SK-N-SH treated with all-trans-retinoic acid at 6 μM for 48 hours (cell line): Measurements from ENCODE around the gene KRTAP4-7.

ENCODE experiments used
- ATAC-seq: fragments of 200-7000 bp; cut with Tn5 transposase; 3 replicates; pipeline ENCODE4 v1.9.1; 2020; ENCODE audit warnings: mild to moderate bottlenecking, moderate library complexity
- ARNTL ChIP-seq: fragments of 450-650 bp; formaldehyde crosslinking; IDR thresholded peaks from 2 replicates; pipeline ENCODE4 v1.5.0; 2020; ENCODE audit warnings: low read depth, mild to moderate bottlenecking, moderate library complexity, borderline replicate concordance
- BACH2 ChIP-seq: fragments of 250-450 bp; sonication (Bioruptor Pico); IDR thresholded peaks from 2 replicates; pipeline ENCODE4 v1.9.0; 2021; ENCODE audit warnings: mild to moderate bottlenecking, borderline replicate concordance
- CSDC2 ChIP-seq: fragments of 250-450 bp; sonication (Bioruptor Pico); IDR thresholded peaks from 2 replicates; pipeline ENCODE4 v1.5.0; 2020; ENCODE audit warnings: mild to moderate bottlenecking, moderate library complexity
- GLIS3 ChIP-seq: fragments of 250-450 bp; sonication (Bioruptor Pico); IDR thresholded peaks from 2 replicates; pipeline ENCODE4 v1.5.0; 2020; ENCODE audit warnings: mild to moderate bottlenecking, moderate library complexity
- ISL1 ChIP-seq: fragments of 250-450 bp; sonication (Bioruptor Pico); IDR thresholded peaks from 2 replicates; pipeline ENCODE4 v2.1.2; 2022; ENCODE audit warnings: mild to moderate bottlenecking, moderate library complexity
- OSR1 ChIP-seq: fragments of 250-450 bp; sonication (Bioruptor Pico); IDR thresholded peaks from 2 replicates; pipeline ENCODE4 v1.8.0; 2022; ENCODE audit warnings: moderate library complexity, mild to moderate bottlenecking, inconsistent platforms
- PPARA ChIP-seq: fragments of 250-450 bp; sonication (Bioruptor Pico); IDR thresholded peaks from 2 replicates; pipeline ENCODE4 v1.5.0; 2020; ENCODE audit warnings: mild to moderate bottlenecking, borderline replicate concordance
- RARB ChIP-seq: fragments of 250-450 bp; sonication (Bioruptor Pico); IDR thresholded peaks from 2 replicates; pipeline ENCODE4 v1.8.0; 2021; ENCODE audit warnings: mild to moderate bottlenecking, moderate library complexity
- SNAI2 ChIP-seq: fragments of 250-450 bp; sonication (Bioruptor Pico); IDR thresholded peaks from 2 replicates; pipeline ENCODE4 v1.5.0; 2020; ENCODE audit warnings: mild to moderate bottlenecking, moderate library complexity
- TCF4 ChIP-seq: fragments of 250-450 bp; sonication (Bioruptor Pico); IDR thresholded peaks from 2 replicates; pipeline ENCODE4 v1.8.0; 2021; ENCODE audit warnings: mild to moderate bottlenecking, moderate library complexity, borderline replicate concordance
- TOX ChIP-seq: fragments of 250-450 bp; sonication (Bioruptor Pico); IDR thresholded peaks from 2 replicates; pipeline ENCODE4 v1.8.0; 2021; ENCODE audit warnings: mild to moderate bottlenecking, moderate library complexity, borderline replicate concordance
- ZC3H10 ChIP-seq: fragments of 250-450 bp; sonication (Bioruptor Pico); IDR thresholded peaks from 2 replicates; pipeline ENCODE4 v1.5.1; 2021; ENCODE audit warnings: mild to moderate bottlenecking, moderate library complexity
- ZFP3 ChIP-seq: fragments of 250-450 bp; sonication (Bioruptor Pico); IDR thresholded peaks from 2 replicates; pipeline ENCODE4 v1.5.0; 2020; ENCODE audit warnings: mild to moderate bottlenecking, moderate library complexity
- ZNF565 ChIP-seq: fragments of 450-650 bp; formaldehyde crosslinking; conservative IDR thresholded peaks from 2 replicates; pipeline ENCODE4 v1.5.0; 2020; ENCODE audit warnings: low read depth, mild to moderate bottlenecking, moderate library complexity
- ZNF70 ChIP-seq: fragments of 450-650 bp; formaldehyde crosslinking; IDR thresholded peaks from 2 replicates; pipeline ENCODE4 v1.5.0; 2020; ENCODE audit warnings: mild to moderate bottlenecking, moderate library complexity
- ZNF8 ChIP-seq: fragments of 450-650 bp; formaldehyde crosslinking; IDR thresholded peaks from 2 replicates; pipeline ENCODE4 v1.5.0; 2020; ENCODE audit warnings: mild to moderate bottlenecking, moderate library complexity
- TF ChIP-seq, protein P1 (sequence below): fragments of 250-450 bp; sonication (Bioruptor Pico); IDR thresholded peaks from 2 replicates; pipeline ENCODE4 v1.8.0; 2020; ENCODE audit warnings: mild to moderate bottlenecking, moderate library complexity, borderline replicate concordance
- TF ChIP-seq, protein P2 (sequence below): fragments of 250-450 bp; sonication (Bioruptor Pico); IDR thresholded peaks from 2 replicates; pipeline ENCODE4 v1.5.1; 2021; ENCODE audit warnings: mild to moderate bottlenecking, moderate library complexity
- TF ChIP-seq, protein P3 (sequence below): fragments of 250-450 bp; sonication (Bioruptor Pico); IDR thresholded peaks from 2 replicates; pipeline ENCODE4 v1.5.1; 2020; ENCODE audit warnings: low read depth, mild to moderate bottlenecking, moderate library complexity
- TF ChIP-seq, protein P4 (sequence below): fragments of 250-450 bp; sonication (Bioruptor Pico); IDR thresholded peaks from 2 replicates; pipeline ENCODE4 v1.8.0; 2021; ENCODE audit warnings: low read depth, mild to moderate bottlenecking, moderate library complexity, borderline replicate concordance

The KRTAP4-7 gene

DNA sequence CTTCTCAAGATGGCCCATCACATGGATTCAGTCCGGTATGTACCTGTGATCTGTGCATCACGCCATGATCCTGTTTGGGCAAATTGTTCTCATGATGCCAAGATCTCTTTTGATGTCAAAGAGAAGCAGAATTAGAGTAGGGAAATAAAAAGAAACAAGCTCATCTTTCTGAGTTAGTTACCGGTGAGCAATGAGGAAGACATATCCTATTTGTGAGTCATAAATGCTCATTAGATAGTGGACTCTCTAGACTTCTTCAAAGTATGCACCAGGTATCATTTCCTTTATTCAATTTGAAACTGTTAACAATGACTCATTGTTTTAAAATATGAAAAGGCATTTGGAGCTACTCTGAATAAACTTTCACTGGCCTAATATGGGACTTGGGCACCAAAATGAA is 48.0 kb downstream of the KRTAP4-7 start:
- no peak for TF ChIP-seq GLIS3
- TF ChIP-seq OSR1 (CRISPR knock-in tag) = no peak
- no peak for TF ChIP-seq ZNF70 (CRISPR knock-in tag)
- no peak for TF ChIP-seq ZFP3
- no peak for TF ChIP-seq ZC3H10 (CRISPR knock-in tag)
- TF ChIP-seq, protein P1, sequence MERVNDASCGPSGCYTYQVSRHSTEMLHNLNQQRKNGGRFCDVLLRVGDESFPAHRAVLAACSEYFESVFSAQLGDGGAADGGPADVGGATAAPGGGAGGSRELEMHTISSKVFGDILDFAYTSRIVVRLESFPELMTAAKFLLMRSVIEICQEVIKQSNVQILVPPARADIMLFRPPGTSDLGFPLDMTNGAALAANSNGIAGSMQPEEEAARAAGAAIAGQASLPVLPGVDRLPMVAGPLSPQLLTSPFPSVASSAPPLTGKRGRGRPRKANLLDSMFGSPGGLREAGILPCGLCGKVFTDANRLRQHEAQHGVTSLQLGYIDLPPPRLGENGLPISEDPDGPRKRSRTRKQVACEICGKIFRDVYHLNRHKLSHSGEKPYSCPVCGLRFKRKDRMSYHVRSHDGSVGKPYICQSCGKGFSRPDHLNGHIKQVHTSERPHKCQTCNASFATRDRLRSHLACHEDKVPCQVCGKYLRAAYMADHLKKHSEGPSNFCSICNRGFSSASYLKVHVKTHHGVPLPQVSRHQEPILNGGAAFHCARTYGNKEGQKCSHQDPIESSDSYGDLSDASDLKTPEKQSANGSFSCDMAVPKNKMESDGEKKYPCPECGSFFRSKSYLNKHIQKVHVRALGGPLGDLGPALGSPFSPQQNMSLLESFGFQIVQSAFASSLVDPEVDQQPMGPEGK = no peak
- no peak for TF ChIP-seq TOX (CRISPR knock-in tag)
- no peak for TF ChIP-seq PPARA (CRISPR knock-in tag)
- TF ChIP-seq SNAI2 (CRISPR knock-in tag) = no peak
- no peak for TF ChIP-seq ZNF8 (CRISPR knock-in tag)
- TF ChIP-seq TCF4 (CRISPR knock-in tag) = no peak
- no peak for TF ChIP-seq BACH2 (CRISPR knock-in tag)
- no peak for TF ChIP-seq CSDC2 (CRISPR knock-in tag)
- TF ChIP-seq ISL1 = no peak
- no peak for TF ChIP-seq ARNTL (CRISPR knock-in tag)
- TF ChIP-seq, protein P2, sequence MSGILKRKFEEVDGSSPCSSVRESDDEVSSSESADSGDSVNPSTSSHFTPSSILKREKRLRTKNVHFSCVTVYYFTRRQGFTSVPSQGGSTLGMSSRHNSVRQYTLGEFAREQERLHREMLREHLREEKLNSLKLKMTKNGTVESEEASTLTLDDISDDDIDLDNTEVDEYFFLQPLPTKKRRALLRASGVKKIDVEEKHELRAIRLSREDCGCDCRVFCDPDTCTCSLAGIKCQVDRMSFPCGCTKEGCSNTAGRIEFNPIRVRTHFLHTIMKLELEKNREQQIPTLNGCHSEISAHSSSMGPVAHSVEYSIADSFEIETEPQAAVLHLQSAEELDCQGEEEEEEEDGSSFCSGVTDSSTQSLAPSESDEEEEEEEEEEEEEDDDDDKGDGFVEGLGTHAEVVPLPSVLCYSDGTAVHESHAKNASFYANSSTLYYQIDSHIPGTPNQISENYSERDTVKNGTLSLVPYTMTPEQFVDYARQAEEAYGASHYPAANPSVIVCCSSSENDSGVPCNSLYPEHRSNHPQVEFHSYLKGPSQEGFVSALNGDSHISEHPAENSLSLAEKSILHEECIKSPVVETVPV (CRISPR knock-in tag) = no peak
- no peak for ATAC-seq

DNA sequence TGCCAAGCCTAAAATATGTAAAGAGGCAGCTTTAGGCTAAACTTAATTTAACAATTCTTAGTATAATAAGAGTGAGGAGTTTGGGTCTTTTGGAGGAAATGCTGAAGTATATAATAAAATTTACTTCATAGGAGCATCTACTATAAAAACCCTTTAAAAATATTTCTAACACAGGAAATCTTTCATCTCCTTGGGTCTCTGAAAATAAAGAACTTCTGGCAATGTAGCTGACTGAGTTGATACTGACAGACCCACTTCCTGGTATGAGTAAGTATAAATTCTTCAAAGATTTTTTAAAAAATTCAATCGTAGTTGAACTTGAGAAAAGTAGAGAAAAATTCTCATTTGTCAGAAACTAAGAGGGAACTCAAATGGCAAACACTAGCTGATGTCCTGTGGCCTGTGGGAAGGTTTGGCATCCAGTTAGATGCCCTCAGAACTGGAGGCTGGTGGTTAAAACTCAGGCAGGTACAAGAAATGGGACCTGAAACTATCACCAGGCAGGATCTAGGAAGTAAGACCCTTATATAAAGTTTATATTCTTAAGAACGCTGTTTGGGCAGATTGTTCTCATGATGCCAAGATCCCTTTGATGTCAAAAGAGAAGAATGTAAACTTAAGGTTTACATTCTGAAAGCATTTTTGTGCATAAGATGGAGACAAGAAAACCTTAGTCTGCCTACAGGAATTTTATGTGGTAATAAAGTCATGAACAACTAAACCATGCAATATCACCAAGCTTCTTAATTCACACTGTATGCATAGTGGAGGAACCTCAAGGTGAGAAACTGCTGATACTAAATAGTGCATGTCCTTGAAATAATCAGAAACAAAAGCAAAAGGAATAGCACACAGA is 50.2 kb downstream of the KRTAP4-7 start:
- ATAC-seq = no peak
- TF ChIP-seq CSDC2 (CRISPR knock-in tag) (no peak), RARB (no peak), ISL1 (no peak), OSR1 (CRISPR knock-in tag) (no peak), PPARA (CRISPR knock-in tag) (no peak), ZNF565 (CRISPR knock-in tag) (no peak), ARNTL (CRISPR knock-in tag) (no peak), ZNF70 (CRISPR knock-in tag) (no peak), GLIS3 (no peak), BACH2 (CRISPR knock-in tag) (no peak), ZC3H10 (CRISPR knock-in tag) (no peak), TOX (CRISPR knock-in tag) (no peak), SNAI2 (CRISPR knock-in tag) (no peak), ZNF8 (CRISPR knock-in tag) (no peak), TCF4 (CRISPR knock-in tag) (no peak)
- TF ChIP-seq, protein P3, sequence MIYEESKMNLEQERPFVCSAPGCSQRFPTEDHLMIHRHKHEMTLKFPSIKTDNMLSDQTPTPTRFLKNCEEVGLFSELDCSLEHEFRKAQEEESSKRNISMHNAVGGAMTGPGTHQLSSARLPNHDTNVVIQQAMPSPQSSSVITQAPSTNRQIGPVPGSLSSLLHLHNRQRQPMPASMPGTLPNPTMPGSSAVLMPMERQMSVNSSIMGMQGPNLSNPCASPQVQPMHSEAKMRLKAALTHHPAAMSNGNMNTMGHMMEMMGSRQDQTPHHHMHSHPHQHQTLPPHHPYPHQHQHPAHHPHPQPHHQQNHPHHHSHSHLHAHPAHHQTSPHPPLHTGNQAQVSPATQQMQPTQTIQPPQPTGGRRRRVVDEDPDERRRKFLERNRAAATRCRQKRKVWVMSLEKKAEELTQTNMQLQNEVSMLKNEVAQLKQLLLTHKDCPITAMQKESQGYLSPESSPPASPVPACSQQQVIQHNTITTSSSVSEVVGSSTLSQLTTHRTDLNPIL (CRISPR knock-in tag) = no peak
- TF ChIP-seq, protein P1 = no peak
- TF ChIP-seq, protein P2 (CRISPR knock-in tag) = no peak
- TF ChIP-seq, protein P4, sequence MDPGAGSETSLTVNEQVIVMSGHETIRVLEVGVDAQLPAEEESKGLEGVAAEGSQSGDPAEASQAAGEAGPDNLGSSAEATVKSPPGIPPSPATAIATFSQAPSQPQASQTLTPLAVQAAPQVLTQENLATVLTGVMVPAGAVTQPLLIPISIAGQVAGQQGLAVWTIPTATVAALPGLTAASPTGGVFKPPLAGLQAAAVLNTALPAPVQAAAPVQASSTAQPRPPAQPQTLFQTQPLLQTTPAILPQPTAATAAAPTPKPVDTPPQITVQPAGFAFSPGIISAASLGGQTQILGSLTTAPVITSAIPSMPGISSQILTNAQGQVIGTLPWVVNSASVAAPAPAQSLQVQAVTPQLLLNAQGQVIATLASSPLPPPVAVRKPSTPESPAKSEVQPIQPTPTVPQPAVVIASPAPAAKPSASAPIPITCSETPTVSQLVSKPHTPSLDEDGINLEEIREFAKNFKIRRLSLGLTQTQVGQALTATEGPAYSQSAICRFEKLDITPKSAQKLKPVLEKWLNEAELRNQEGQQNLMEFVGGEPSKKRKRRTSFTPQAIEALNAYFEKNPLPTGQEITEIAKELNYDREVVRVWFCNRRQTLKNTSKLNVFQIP (CRISPR knock-in tag) = no peak
